Motor neuron (in vitro differentiated cells): Measurements from ENCODE around the gene EPHA5. TPM values are rescaled to one million over a fixed set of nuclear protein-coding genes. Genes with fewer than 3 reads are reported as not detected.

Experiments
- ATAC-seq, 8 experiments: fragments of 200-7000 bp; cut with Tn5 transposase; replicated peaks in 6 of 8; 2 replicates each; pipeline ENCODE4 v1.8.0; 2021; ENCODE audit warnings: mild to moderate bottlenecking in 8 of 8, moderate library complexity in 8 of 8
- H3K27ac ChIP-seq, 2 donors: fragments of 250-450 bp; sonication (Bioruptor Pico); 2 replicates each; pipeline ENCODE4 v1.9.0; 2021; ENCODE audit warnings: antibody characterized with exemption in 2 of 2, mild to moderate bottlenecking in 2 of 2, moderate library complexity in 1 of 2
- H3K4me1 ChIP-seq, 2 donors: fragments of 250-450 bp; sonication (Bioruptor Pico); replicated peaks in 1 of 2; 2 replicates each; pipeline ENCODE4 v1.6.1; 2021; ENCODE audit warnings: antibody characterized with exemption in 2 of 2, mild to moderate bottlenecking in 2 of 2, moderate library complexity in 1 of 2
- H3K4me3 ChIP-seq, 5 donors: fragments of 250-450 bp; sonication (Bioruptor Pico); 2 replicates each; pipeline ENCODE4 v1.9.0; 2021; ENCODE audit warnings: antibody characterized with exemption in 5 of 5, mild to moderate bottlenecking in 5 of 5, moderate library complexity in 4 of 5
- WGBS, 10 experiments: fragments of 450-650 bp; shearing (Covaris generic); methylation state at CpG; one replicate each; pipeline ENCODE4 v1.0.0; 2022; 5-methylcytosine and 5-hydroxymethylcytosine counted together
- in situ Hi-C, 9 experiments: fragments of 400-800 bp; cut with MboI; loops; one replicate each; pipeline ENCODE4 v1.15.0; 2021; ENCODE audit warnings: low sequenced_read_pairs in 9 of 9, low pct_unique_long_range_greater_than_20kb in 2 of 9; ENCODE audit not compliant: unreplicated experiment in 9 of 9
- total RNA-seq, 8 experiments: library from RNA; unstranded; fragments of 300-600 nt; gene quantifications; 2 replicates each; pipeline versions ENCODE4 v1.2.3 to v1.2.4, GENCODE V29; 2022

Gene EPHA5
- total RNA-seq, 8 experiments from 2014 or later: 0.09 to 65.4 (median 6.6) TPM

DNA sequence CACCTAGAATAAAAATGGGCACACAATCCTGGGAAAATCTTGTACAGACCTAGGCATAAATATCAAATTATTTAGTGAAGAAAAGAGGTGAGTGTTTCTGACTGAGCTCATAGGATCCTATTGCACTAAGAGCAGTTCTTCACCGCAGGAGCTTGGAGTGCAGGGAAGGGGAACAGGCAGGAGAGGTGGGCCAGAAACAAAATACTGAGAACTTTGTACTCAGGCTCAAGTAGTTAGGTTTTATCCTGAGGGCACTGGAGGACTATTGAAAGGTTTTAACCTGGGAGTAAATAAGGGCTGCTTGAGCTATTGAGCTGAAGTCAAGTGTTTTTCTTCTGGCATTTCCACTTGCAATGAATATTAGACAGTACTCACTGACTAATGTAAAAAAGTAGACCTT lies 12.2 kb downstream of the EPHA5 start:
- ATAC-seq: no peak
- Histone ChIP-seq H3K4me3 (no peak overlapping the region), H3K4me1 (peaks cover 0 to 9% of the 10 kb centered on the region in 2 donors), H3K27ac (no peak overlapping the region)
- in situ Hi-C loops: no loop called here
- WGBS, 10 experiments: 33 to 100% (median 60%) methylated on average over 1 of the region's 1 CpG; no CpG with 5 or more reads in 4 of the 10 experiments

DNA sequence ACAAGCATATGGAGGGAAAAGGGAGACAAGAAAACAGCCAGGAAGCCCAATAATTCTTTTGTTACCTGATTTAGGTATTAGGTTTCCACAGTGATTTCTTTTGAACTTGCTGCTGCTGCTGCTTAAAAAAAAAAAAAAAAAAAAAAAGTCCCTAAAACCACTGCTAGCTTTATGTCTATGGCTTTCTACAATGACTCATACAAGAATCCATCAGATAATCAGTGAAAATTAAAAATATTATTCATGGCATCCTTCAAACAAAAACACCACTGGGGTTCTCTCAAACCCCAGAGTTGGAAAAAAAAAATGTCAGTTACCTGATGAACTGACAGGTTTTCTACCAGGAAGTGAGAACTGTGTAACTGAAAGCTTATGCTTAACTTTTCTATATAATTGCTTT lies 14.3 kb downstream of the EPHA5 start:
- ATAC-seq: no peak
- Histone ChIP-seq H3K4me3 (no peak overlapping the region), H3K4me1 (peaks cover 0 to 5% of the 10 kb centered on the region in 2 donors), H3K27ac (no peak overlapping the region)
- in situ Hi-C loops: no loop called here

DNA sequence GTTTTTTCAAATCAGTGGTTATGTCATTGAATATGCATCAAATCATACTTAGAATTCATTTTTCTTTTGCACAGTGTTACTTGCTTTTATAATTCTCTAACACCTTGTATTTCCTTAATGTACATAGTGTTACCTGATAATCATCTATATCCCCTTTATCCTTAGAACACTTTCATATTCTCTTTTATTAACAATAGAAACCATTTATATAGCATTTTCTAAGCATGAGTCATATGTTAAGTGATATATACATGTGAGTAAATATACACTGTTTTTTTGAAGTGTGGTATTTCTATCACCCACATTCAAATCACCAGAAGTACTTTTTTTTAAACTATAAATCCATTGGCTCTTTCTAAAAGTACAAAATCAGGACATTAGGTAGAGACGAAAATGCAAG lies 15.3 kb downstream of the EPHA5 start:
- H3K27ac ChIP-seq: no peak overlapping the region
- 38 to 100% (median 86%) methylated on average over 1 of the region's 1 CpG; no CpG with 5 or more reads in 2 of the 10 experiments for WGBS, 10 experiments
- no peak overlapping the region for H3K4me3 ChIP-seq
- ATAC-seq: no peak
- peaks cover 0 to 5% of the 10 kb centered on the region in 2 donors for H3K4me1 ChIP-seq
- in situ Hi-C loops: no loop called here

DNA sequence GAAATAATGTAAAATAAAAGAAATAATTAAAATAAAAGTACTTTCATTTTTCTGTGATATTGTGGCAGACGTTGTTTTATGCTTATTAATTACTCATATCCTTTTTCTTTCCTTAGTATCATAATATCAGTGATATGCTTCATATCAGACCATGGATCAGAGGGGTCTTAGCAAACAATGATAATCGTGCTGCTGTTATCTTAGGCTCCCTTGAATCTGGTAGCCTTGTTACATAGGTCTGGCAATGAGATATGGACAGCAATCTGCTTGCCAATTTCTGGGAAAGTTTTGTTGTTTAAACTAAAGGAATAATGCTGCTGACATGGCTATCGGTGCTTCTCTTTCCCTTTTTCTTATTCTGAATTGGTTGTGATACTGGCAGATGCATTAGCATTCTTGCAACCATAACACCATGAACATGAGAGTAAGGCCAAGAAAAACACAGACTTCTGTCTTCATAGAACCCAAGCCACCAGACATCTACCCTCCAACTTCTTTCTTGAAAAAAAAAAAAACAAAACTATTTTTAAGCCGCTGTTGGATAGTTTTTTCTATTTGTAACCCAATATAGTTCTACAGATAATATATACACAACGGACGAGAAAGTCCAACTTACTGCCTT lies 16.4 kb downstream of the EPHA5 start:
- Histone ChIP-seq H3K4me1 (peaks cover 0 to 5% of the 10 kb centered on the region in 2 donors), H3K4me3 (no peak overlapping the region), H3K27ac (no peak overlapping the region)
- no peak for ATAC-seq
- in situ Hi-C loops: no loop called here
- WGBS, 10 experiments: 20 to 97% (median 83%) methylated on average over 1 to 6 of the region's 6 CpGs

- ATAC-seq: no peak
- no peaks in the 10 kb centered on the region for H3K4me1 ChIP-seq
- in situ Hi-C loops: no loop called here
- WGBS, 10 experiments: 8 to 100% (median 74%) methylated on average over 1 to 3 of the region's 3 CpGs
- H3K27ac ChIP-seq: no peak overlapping the region
- no peak overlapping the region for H3K4me3 ChIP-seq
Measured at GRCh38 chr4:65651751-65652150, 18.5 kb downstream of the EPHA5 start.

- Histone ChIP-seq H3K4me3 (no peak overlapping the region), H3K27ac (no peak overlapping the region), H3K4me1 (no peaks in the 10 kb centered on the region)
- 0 to 100% (median 57%) methylated on average over 1 of the region's 1 CpG; no CpG with 5 or more reads in 3 of the 10 experiments for WGBS, 10 experiments
- in situ Hi-C loops: no loop called here
- no peak for ATAC-seq
Measured at GRCh38 chr4:65651031-65651430, 19.3 kb downstream of the EPHA5 start.

GRCh38 chr4:65646136-65646535 lies 24.2 kb downstream of the EPHA5 start:
- H3K4me1 ChIP-seq: no peaks in the 10 kb centered on the region
- in situ Hi-C loops: no loop called here
- no peak overlapping the region for H3K27ac ChIP-seq
- H3K4me3 ChIP-seq: no peak overlapping the region
- WGBS, 10 experiments: 40 to 100% (median 63%) methylated on average over 1 of the region's 1 CpG; no CpG with 5 or more reads in 5 of the 10 experiments
- no peak for ATAC-seq

- in situ Hi-C loops: no loop called here
- WGBS, 10 experiments: 0 to 100% (median 87%) methylated on average over 1 of the region's 1 CpG; no CpG with 5 or more reads in 2 of the 10 experiments
- Histone ChIP-seq H3K27ac (no peak overlapping the region), H3K4me1 (no peaks in the 10 kb centered on the region), H3K4me3 (no peak overlapping the region)
- no peak for ATAC-seq
Measured at GRCh38 chr4:65645185-65645584, 25.1 kb downstream of the EPHA5 start.

DNA sequence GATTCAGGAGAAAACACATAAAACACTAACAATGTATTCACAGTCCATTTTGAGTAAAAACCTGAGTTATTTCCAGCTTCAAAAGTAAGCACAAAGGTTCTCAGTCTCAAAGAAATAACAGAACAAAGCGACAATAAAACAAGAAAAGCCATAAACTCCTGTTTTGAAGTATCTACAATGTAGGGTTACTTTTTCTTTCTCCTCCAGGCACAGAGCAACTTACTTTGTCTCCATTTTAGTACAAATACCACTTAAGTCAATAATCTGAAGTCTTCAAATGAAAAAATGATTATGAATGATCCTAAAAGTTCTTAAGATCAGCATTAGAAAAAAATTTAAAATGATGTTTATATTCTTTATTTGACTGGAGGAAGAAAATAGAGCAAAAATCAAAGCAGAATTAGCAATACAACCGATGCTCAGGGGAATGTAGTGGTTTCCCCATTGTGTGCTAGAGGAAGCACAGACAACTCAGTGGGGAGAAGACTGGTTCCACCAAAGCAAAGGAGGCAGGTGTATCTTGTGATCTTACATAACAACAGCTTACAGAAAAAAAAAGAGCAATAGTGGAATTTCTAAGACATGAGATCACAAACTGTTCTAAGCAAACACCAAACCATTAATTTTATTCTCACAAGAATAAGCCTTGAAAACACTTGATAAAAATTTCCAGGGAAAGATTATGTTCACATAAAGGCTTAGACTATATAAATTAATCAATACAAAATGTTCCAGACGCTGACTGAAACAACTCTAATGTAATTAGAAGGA lies 35.1 kb downstream of the EPHA5 start:
- ATAC-seq: no peak
- Histone ChIP-seq H3K27ac (no peak overlapping the region), H3K4me3 (no peak overlapping the region), H3K4me1 (no peaks in the 10 kb centered on the region)
- 0 to 90% (median 55%) methylated on average over 1 to 3 of the region's 3 CpGs for WGBS, 10 experiments
- in situ Hi-C loops: no loop called here

- no peak overlapping the region for H3K4me3 ChIP-seq
- in situ Hi-C loops: no loop called here
Measured at GRCh38 chr4:65624651-65625050, 45.6 kb downstream of the EPHA5 start.

GRCh38 chr4:65623506-65623905 lies 46.8 kb downstream of the EPHA5 start:
- in situ Hi-C loops: no loop called here
- peak in 5 of 8 experiments; percentile 36 to 74 (median 39) for ATAC-seq
- WGBS, 10 experiments: 0 to 90% (median 80%) methylated on average over 1 of the region's 1 CpG; no CpG with 5 or more reads in 7 of the 10 experiments
- no peaks in the 10 kb centered on the region for H3K4me1 ChIP-seq
- H3K4me3 ChIP-seq: no peak overlapping the region
- H3K27ac ChIP-seq: no peak overlapping the region

More at GRCh38 chr4:65624651-65625050, 45.6 kb downstream of the EPHA5 start:
- no peak for ATAC-seq
- Histone ChIP-seq H3K4me1 (no peaks in the 10 kb centered on the region), H3K27ac (no peak overlapping the region)

GRCh38 chr4:65617416-65617815 lies 52.9 kb downstream of the EPHA5 start:
- no peaks in the 10 kb centered on the region for H3K4me1 ChIP-seq
- no peak for ATAC-seq
- H3K4me3 ChIP-seq: no peak overlapping the region
- no peak overlapping the region for H3K27ac ChIP-seq
- in situ Hi-C loops: no loop called here
- 33 to 100% (median 82%) methylated on average over 1 of the region's 1 CpG; no CpG with 5 or more reads in 4 of the 10 experiments for WGBS, 10 experiments

- no peak overlapping the region for H3K4me3 ChIP-seq
- ATAC-seq: no peak
- 0 to 100% (median 100%) methylated on average over 1 of the region's 1 CpG; no CpG with 5 or more reads in 1 of the 10 experiments for WGBS, 10 experiments
- no peak overlapping the region for H3K27ac ChIP-seq
- in situ Hi-C loops: no loop called here
- peaks cover 0 to 3% of the 10 kb centered on the region in 2 donors for H3K4me1 ChIP-seq
Measured at GRCh38 chr4:65604515-65604914, 65.8 kb downstream of the EPHA5 start.

DNA sequence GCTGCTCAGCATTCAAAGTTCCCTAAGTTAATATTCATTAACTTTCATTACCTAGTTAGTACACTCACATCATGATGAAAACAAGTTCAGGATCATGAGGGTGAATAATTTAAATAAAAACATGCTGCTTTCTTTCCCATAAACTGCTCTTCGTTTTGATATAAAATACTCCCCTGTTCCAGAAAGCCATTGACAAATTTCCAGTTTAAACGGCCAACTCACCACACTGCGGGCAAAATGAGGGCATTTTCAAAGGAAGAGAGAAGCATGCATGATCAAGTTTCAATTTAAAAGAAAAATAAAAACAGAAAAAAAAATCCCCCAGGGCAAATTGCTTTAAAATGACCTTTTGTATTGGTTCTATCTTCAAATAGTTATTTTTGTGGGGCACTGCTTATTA lies 69.6 kb downstream of the EPHA5 start:
- in situ Hi-C loops: no loop called here
- no peak for ATAC-seq
- 7 to 100% (median 82%) methylated on average over 1 to 3 of the region's 3 CpGs for WGBS, 10 experiments
- peaks cover 0 to 3% of the 10 kb centered on the region in 2 donors for H3K4me1 ChIP-seq
- no peak overlapping the region for H3K27ac ChIP-seq
- no peak overlapping the region for H3K4me3 ChIP-seq
